ENCODE measurements around the gene RERE. TPM values are rescaled to one million over a fixed set of nuclear protein-coding genes. Genes with fewer than 3 reads are reported as not detected.
A peak's percentile ranks its signal among the peaks of the same experiment; 100 is the strongest.
"Not testable (repeated sequence)": the region's sequence is repeated elsewhere in the genome, so short reads cannot be mapped to it uniquely, and the experiment has no call there.

The RERE gene
- total RNA-seq, 1 donor from 2014 or later = 114 TPM

DNA sequence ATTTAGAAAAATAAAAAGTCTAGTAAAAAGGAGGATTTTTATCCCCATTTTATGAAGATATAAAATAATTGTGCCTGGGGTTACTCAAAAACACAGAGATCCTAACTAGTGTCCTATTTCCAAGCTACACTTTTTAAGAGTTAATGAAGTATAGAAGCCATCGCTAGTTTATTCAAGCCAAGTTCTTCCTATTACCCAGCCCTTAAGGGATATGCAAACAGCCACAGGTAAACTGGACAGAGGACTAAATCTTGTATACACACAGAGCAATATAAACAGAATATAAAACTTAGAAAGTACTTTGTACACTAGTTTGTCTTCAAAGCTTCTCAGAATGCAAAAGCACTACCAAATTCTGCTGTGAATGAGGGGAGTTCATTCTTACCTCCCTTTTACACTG lies 111.1 kb downstream of the RERE start:
- ATAC-seq (ENCODE audit: poor library complexity) = no peak
- DNase-seq = no peak
- intact Hi-C loops (cut with DNase I) = no loop called here

GRCh38 chr1:8704866-8705506 lies 112.5 kb downstream of the RERE start:
- intact Hi-C loops (cut with DNase I) = no loop called here
- ATAC-seq (ENCODE audit: poor library complexity) (no peak), DNase-seq (no peak)

GRCh38 chr1:8702850-8703810 lies 114.3 kb downstream of the RERE start:
- intact Hi-C loops (cut with DNase I) = no loop called here
- peak; percentile 93 for ATAC-seq (ENCODE audit: poor library complexity)
- peak; percentile 95 for DNase-seq

DNA sequence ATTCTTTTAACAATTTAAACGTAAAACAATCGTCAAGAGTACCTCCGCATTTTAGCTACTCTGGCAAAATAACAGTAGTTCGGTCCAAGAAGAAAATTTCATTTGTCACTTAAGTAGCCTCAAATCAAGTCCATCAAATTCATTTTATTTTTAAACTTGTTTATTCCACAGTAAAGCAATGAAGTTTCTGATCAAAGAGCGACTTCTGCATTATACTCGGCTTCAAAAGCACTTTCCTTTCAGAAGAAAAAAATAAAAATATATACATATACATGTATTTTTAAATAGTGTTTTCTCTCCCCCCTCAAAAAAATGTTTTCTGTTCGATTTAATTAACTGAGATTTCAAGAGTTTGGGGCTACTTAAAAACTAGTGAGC lies 115.0 kb downstream of the RERE start:
- no peak for ATAC-seq (ENCODE audit: poor library complexity)
- DNase-seq = no peak
- intact Hi-C loops (cut with DNase I) = no loop called here

DNA sequence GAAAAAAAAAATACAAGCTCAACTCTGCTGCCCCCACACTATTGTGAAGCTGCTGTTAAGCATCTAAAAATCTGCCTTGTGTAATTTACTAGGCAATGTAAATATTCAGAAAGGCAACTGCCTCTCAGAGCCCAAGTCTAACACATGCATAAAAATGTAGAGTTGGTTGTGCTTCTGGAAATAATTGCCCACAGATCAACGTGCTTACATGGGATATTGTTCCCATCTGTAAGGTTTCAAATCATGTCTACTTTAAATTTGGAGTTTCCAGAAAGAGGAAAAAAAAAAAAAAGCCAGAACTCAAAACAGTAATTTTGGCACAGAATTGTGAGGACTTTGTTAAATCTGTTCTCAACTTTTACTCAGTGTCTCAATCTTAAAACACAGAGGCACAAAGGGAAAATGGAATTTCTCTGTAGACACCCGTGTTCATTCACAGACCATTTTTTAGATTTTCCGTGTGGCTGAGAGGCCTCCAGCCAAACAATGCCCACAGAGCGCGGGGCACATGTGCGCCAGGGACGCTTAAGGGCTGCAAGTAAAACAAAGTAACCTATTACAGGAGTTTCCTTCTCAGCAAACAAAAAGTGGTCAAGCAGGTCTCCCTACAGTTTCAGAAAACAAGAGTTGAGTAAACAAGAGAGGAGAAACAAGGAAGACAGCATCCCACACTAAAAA lies 115.5 kb downstream of the RERE start:
- DNase-seq (no peak), ATAC-seq (ENCODE audit: poor library complexity) (no peak)
- intact Hi-C loops (cut with DNase I) = no loop called here

GRCh38 chr1:8699679-8700078 lies 117.8 kb downstream of the RERE start:
- intact Hi-C loops (cut with DNase I) = no loop called here
- no peak for ATAC-seq (ENCODE audit: poor library complexity)
- no peak for DNase-seq

GRCh38 chr1:8698937-8699447 lies 118.4 kb downstream of the RERE start:
- intact Hi-C loops (cut with DNase I) = no loop called here
- ATAC-seq (ENCODE audit: poor library complexity) (no peak), DNase-seq (no peak)

GRCh38 chr1:8698012-8698630 lies 119.3 kb downstream of the RERE start:
- DNase-seq (no peak), ATAC-seq (ENCODE audit: poor library complexity) (no peak)
- intact Hi-C loops (cut with DNase I) = no loop called here

- intact Hi-C loops (cut with DNase I); DNase-seq: not testable (repeated sequence)
Observed at GRCh38 chr1:8695442-8695841, 122.0 kb downstream of the RERE start.

DNA sequence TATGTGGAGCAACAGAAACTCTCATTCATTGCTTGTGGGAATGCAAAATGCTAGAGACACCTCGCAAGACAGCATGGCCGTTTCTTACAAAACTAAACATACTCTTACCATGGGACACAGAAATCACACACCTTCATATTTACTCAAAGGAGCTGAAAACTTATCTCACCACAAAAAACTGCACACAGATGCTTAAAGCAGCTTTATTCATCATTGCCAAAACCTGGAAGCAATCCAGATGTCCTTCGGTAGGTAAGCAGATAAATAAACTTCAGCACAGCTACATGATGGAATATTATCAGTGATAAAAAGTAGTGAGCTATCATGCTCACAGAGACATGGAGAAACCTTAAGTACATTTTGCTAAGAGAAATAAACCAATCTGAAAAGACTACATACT lies 124.3 kb downstream of the RERE start:
- DNase-seq = no peak
- intact Hi-C loops (cut with DNase I) = no loop called here
- no peak for ATAC-seq (ENCODE audit: poor library complexity)

More at GRCh38 chr1:8695442-8695841, 122.0 kb downstream of the RERE start:
- ATAC-seq (ENCODE audit: poor library complexity) = not testable (repeated sequence)

DNA sequence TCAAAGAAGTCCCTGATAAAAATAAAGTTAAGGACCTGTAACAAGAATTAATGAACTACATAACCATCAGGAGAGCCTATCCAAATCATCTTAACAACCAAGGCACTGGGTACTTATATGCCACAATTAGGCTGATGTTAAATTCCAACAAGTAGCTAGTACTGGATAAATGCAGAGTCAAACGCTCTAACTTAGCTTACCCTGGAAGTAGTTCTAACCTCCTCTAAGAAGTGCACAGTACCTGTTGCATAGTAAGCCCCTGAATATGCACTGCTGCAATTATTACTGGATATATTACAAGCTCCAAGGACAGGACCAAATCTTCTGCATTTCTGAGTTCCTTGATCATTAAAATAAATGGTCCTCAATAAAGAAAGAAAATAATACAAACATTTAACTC lies 125.8 kb downstream of the RERE start:
- ATAC-seq (ENCODE audit: poor library complexity) = no peak
- intact Hi-C loops (cut with DNase I) = no loop called here
- DNase-seq = no peak

- no peak for DNase-seq
- intact Hi-C loops (cut with DNase I) = no loop called here
- no peak for ATAC-seq (ENCODE audit: poor library complexity)
Observed at GRCh38 chr1:8690253-8690525, 127.3 kb downstream of the RERE start.

- DNase-seq (no peak), ATAC-seq (ENCODE audit: poor library complexity) (no peak)
- intact Hi-C loops (cut with DNase I) = no loop called here
Observed at GRCh38 chr1:8689431-8690252, 127.8 kb downstream of the RERE start.

- intact Hi-C loops (cut with DNase I) = no loop called here
- no peak for ATAC-seq (ENCODE audit: poor library complexity)
Observed at GRCh38 chr1:8687538-8687937, 129.9 kb downstream of the RERE start.

DNA sequence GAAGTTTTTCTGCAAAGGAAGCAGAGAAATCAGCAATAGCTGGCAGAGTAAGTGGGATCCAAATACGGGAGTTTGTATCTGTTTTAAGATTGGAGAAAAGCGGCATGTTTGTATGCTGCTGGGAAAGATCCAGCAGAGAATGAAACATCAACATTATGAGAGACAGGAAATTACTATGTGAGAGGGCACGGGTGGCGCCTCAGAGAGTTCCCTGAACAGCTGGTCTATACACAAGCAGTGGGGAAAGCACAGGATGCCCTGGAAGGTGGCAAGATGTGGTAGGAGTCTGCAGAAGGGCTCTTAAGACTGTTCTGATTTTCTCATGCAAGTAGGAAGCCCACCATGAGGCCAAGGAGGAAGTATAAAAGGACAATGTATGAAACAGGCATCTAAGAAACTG lies 130.4 kb downstream of the RERE start:
- peak; percentile 57 for ATAC-seq (ENCODE audit: poor library complexity)
- no peak for DNase-seq
- intact Hi-C loops (cut with DNase I) = no loop called here

More at GRCh38 chr1:8687538-8687937, 129.9 kb downstream of the RERE start:
- DNase-seq = no peak

DNA sequence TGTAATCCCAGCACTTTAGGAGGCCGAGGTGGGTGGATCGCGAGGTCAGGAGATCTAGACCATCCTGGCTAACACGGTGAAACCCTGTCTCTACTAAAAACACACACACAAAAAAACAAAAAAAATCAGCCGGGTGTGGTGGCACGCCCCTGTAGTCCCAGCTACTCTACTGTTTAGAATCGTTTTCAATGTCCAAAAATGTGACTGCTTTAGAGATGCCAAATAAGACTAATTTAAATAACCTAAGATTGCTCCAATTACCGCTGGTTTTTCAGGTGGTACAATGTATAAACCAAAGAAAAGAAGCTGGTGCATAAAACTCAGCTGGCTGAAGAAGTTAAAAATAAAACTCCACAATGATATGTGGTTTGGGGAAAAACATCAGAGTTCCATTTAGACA lies 132.0 kb downstream of the RERE start:
- no peak for ATAC-seq (ENCODE audit: poor library complexity)
- DNase-seq = no peak
- intact Hi-C loops (cut with DNase I) = no loop called here

GRCh38 chr1:8684590-8684989 lies 132.8 kb downstream of the RERE start:
- DNase-seq (no peak), ATAC-seq (ENCODE audit: poor library complexity) (no peak)
- intact Hi-C loops (cut with DNase I) = no loop called here

DNA sequence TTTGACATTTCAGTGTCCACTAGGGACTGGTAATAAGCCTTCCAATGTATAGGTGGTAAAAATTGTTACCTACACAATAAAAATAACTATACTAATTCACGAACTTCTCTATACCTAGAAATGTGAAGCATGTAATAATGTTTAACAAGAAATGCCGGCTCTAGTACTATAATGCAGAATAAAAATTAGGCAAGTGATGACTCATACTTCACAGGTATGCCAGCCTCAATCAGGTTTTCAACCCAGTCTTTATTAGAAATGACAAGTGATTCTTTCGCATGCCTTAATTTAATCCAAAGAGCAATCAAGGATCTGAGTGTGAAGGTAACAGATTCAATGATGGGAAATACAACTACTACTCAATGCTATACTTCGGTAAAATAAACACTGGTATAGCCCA lies 134.9 kb downstream of the RERE start:
- no peak for ATAC-seq (ENCODE audit: poor library complexity)
- intact Hi-C loops (cut with DNase I) = no loop called here
- DNase-seq = no peak
